Mucosa of descending colon (tissue), 3 donors: ENCODE results near the gene LRBA. TPM values are rescaled to one million over a fixed set of nuclear protein-coding genes. Genes with fewer than 3 reads are reported as not detected.

ENCODE experiments used
- ATAC-seq: fragments of 200-7000 bp; cut with Tn5 transposase; one replicate; pipeline ENCODE4 v1.9.1; 2020; ENCODE audit warnings: mild to moderate bottlenecking, moderate library complexity
- DNase-seq, 3 donors: peaks; one replicate each; pipeline ENCODE4 v3.0.0-alpha.2; 2020
- H3K36me3 ChIP-seq: fragments of 200-600 bp; one replicate; pipeline ENCODE4 v1.8.0; 2021; ENCODE audit warnings: low read depth, mild to moderate bottlenecking
- H3K4me1 ChIP-seq: fragments of 200-600 bp; one replicate; pipeline ENCODE4 v1.8.0; 2021; ENCODE audit warnings: low read depth, mild to moderate bottlenecking
- H3K4me3 ChIP-seq: fragments of 200-600 bp; one replicate; pipeline ENCODE4 v1.8.0; 2021; ENCODE audit warnings: mild to moderate bottlenecking
- H3K9me3 ChIP-seq: fragments of 200-600 bp; one replicate; pipeline ENCODE4 v1.8.0; 2021; ENCODE audit warnings: mild to moderate bottlenecking
- intact Hi-C, 2 donors: fragments of 100-400 bp; cut with DNase I in 1 of 2; cut with micrococcal nuclease in 1 of 2; formaldehyde crosslinking; loops; one replicate each; pipeline versions ENCODE4 v1.11.0 to v1.11.1; 2022; cut with DNase I, micrococcal nuclease
- total RNA-seq, 3 donors: library from RNA; stranded (reverse); fragmentation: NEBNext Ultra II Directional in 2 of 3; extraction: Animal tissue kit (Norgen Biotek cat#: 25700) in 2 of 3; gene quantifications; one replicate each; pipeline versions ENCODE4 v1.2.1 to v1.2.4, GENCODE V29; 2021 to 2023
- TF ChIP-seq, protein P1 (sequence below): fragments of 200-600 bp; IDR thresholded peaks from one replicate; pipeline ENCODE4 v1.8.0; 2022; ENCODE audit warnings: antibody characterized with exemption, mild to moderate bottlenecking
- donor health status: DM: no; HTN: no; CAD: no; lungs with moderate emphysema.
- donor health status: DM: no; HTN: no; CAD: no.
- donor health status: DM: no; HTN: yes; CAD: no.

LRBA gene
- total RNA-seq, 3 donors from 2014 or later, result 69.8 to 98.4 (median 76.2) TPM

DNA sequence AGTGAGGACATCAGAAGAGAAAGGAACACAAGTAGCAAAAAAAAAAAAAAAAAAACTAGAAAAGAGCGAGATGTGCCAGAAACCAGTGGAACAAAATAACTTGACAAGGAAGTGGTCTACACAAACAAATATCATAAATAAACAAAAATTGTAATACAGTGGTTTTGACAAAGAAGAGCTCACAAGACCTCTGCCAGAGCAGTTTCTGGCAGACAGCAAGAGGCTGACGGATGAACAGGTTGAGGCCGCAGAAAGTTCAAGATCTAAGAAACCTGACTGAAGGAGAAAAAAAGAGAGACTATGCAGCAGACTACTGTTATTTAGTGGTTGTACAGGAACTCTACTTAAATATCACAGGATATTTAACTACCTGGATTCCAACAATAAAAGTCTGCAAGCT lies 367.0 kb downstream of the LRBA start:
- H3K4me3 ChIP-seq, result no peak overlapping the region
- H3K4me1 ChIP-seq, result no peaks in the 10 kb centered on the region
- H3K36me3 ChIP-seq, result no peaks in the 10 kb centered on the region
- H3K9me3 ChIP-seq, result no peaks in the 10 kb centered on the region
- ATAC-seq, result no peak
- intact Hi-C loops, result no loop called here
- DNase-seq, result no peak
- TF ChIP-seq, protein P1, sequence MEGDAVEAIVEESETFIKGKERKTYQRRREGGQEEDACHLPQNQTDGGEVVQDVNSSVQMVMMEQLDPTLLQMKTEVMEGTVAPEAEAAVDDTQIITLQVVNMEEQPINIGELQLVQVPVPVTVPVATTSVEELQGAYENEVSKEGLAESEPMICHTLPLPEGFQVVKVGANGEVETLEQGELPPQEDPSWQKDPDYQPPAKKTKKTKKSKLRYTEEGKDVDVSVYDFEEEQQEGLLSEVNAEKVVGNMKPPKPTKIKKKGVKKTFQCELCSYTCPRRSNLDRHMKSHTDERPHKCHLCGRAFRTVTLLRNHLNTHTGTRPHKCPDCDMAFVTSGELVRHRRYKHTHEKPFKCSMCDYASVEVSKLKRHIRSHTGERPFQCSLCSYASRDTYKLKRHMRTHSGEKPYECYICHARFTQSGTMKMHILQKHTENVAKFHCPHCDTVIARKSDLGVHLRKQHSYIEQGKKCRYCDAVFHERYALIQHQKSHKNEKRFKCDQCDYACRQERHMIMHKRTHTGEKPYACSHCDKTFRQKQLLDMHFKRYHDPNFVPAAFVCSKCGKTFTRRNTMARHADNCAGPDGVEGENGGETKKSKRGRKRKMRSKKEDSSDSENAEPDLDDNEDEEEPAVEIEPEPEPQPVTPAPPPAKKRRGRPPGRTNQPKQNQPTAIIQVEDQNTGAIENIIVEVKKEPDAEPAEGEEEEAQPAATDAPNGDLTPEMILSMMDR, result no peak

DNA sequence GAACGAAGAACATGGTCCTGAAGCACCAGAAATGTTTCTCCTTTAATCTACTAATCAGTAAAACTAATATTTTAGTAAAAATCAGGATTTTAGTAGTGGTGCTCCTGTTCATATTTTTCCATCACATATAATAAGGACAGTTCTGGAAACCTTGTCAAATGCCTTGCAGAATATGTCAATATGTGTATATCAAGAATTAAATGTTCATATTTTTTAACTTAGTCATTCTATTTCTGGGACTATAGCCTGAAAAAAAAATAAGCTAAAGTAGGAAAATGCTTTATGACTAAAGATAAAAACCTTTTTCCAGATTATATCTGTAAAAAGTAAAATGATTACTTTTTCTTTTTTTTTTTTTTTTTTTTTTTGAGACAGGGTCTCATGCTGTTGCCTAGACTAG lies 368.1 kb downstream of the LRBA start:
- DNase-seq, result no peak
- Histone ChIP-seq H3K4me1 (no peaks in the 10 kb centered on the region), H3K4me3 (no peak overlapping the region), H3K9me3 (no peaks in the 10 kb centered on the region), H3K36me3 (no peaks in the 10 kb centered on the region)
- TF ChIP-seq, protein P1, result no peak
- ATAC-seq, result no peak
- intact Hi-C loops, result no loop called here

DNA sequence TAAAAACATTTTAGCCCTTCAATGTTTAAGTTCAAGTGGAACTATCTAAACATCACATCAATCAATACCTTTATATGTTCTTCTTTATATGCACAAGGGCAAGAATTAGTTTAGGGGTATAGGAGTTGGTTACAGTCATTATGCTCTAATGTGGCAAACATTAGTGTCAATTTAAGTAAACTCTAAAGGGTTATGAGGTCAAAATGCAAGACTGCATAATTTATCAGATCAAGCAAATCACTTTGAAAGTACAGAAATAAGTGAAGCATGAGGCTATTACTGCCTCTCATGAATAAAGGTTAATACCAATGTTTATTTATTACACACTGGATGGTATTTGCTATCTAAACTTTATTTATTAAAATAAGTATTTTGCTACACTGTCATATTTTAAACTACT lies 373.5 kb downstream of the LRBA start:
- Histone ChIP-seq H3K4me1 (no peaks in the 10 kb centered on the region), H3K9me3 (no peaks in the 10 kb centered on the region), H3K36me3 (no peaks in the 10 kb centered on the region), H3K4me3 (no peak overlapping the region)
- TF ChIP-seq, protein P1, result no peak
- DNase-seq (no peak), ATAC-seq (no peak)
- intact Hi-C loops, result no loop called here

DNA sequence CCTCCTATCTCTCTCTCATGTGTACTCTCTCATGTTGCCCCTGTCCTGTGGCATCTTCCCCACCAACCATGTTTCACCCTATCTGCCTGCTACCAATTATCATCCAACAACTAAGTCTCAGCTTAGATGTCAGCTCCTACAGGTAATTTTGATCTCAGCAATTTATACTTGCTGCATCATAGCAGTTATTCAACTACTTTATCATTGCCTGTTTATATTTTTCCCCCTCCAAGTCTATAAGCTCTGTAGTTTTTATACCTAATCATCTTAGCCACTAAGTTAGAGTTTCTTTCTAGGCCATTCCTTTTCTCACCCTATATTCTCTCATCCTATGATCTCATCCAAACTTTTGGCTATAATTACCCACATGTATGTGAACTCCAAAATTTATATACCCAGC lies 382.4 kb downstream of the LRBA start:
- intact Hi-C loops, result no loop called here
- Histone ChIP-seq H3K36me3 (no peaks in the 10 kb centered on the region), H3K9me3 (peaks cover 3% of the 10 kb centered on the region), H3K4me1 (no peaks in the 10 kb centered on the region), H3K4me3 (no peak overlapping the region)
- DNase-seq (no peak), ATAC-seq (no peak)
- TF ChIP-seq, protein P1, result no peak

DNA sequence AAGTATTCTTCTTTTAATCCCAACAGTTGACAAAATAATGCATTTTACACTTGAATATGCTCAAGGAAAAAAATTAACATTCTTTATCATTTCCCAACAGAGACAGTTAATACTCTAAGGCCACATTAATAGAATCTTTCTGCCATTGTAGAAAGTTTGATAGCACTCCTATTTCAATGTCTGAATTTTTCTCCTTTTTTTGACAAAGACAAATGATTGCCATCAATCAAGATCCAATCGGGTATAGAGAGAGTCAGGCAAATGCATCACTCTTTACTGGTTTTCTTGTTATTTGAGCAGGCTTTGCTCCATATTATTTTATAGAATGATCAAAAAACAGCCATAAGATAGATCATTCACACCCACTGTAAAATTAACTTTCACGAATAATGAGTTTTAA lies 387.0 kb downstream of the LRBA start:
- ATAC-seq (no peak), DNase-seq (no peak)
- Histone ChIP-seq H3K36me3 (no peaks in the 10 kb centered on the region), H3K9me3 (peaks cover 1% of the 10 kb centered on the region), H3K4me1 (no peaks in the 10 kb centered on the region), H3K4me3 (no peak overlapping the region)
- intact Hi-C loops, result no loop called here
- TF ChIP-seq, protein P1, result no peak

DNA sequence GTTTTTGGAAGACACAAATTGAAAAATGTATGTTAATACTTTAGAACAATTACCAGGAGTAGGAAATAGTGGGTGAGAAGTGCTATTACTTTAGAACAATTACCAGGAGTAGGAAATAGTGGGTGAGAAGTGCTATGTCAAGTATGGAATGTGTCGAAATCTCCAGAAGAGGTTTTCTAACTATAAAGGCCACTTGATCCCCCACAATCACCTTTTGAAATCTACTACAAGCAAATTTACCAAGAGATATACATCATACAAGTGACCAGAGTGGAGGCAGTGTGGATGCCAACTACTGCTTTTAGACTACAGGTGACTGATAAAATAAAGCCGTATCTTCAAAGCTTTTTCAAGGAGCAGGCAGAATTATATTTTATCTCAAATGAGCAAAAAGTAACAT lies 390.1 kb downstream of the LRBA start:
- Histone ChIP-seq H3K4me3 (no peak overlapping the region), H3K36me3 (no peaks in the 10 kb centered on the region), H3K9me3 (no peaks in the 10 kb centered on the region), H3K4me1 (no peaks in the 10 kb centered on the region)
- TF ChIP-seq, protein P1, result no peak
- intact Hi-C loops, result no loop called here
- no peak for ATAC-seq
- DNase-seq, result no peak
